GM12892 (cell line): ENCODE measurements around the gene RRBP1.

Experiments used
- DNase-seq: peaks from one replicate; pipeline ENCODE4 v3.0.0; 2011; ENCODE audit not compliant: insufficient read length
- FAIRE-seq: peaks from 2 replicates; lab custom pipeline; 2011; peaks lifted over from hg19 to GRCh38; lab: Jason Lieb, UNC
- POLR2A ChIP-seq: IDR thresholded peaks from 2 replicates; pipeline ENCODE4 v1.6.1; 2011; ENCODE audit warnings: low read depth, low read length, control low read depth
- POLR2AphosphoS5 ChIP-seq: IDR thresholded peaks from 2 replicates; pipeline ENCODE4 v1.6.1; 2011; ENCODE audit warnings: low read depth, low read length, control low read depth
- TAF1 ChIP-seq: IDR thresholded peaks from 2 replicates; pipeline ENCODE4 v1.6.1; 2011; ENCODE audit warnings: low read depth, mild to moderate bottlenecking, control low read depth, low read length, borderline replicate concordance

The RRBP1 gene

DNA sequence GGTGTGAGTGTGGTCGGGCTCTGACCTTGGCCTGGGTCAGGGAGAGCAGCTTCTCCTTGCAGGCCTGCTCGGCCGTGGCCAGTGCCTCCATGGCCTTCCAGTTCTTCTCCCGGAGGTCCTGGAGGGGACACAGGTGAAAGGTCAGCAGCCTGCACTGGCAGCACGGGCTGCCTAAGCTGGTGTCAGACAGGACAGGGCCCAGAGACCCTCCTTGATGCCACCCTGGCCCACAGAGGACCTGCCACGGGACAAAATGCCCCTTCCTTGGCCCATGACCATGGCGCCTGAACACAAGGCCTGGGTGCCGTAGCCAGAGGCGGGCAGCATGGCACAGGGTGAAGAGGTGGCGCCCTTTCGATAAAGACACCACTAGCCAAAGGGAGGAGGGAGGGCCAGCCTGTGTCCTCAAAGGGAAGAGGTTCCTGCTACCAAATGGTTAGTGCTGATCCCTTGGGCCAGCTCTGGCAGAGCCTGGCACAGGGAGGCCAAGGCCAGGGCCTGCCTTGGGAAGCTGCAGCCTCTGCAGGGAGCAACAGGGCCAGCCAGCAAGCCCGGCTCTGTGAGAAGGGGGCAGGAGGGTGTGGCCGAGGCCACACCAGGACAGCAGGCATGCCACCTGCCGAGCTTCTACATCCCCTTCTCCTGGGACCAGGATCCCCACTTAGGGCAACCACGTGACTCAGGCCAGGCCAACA, 57.3 kb downstream of the RRBP1 start:
- no peak for TF ChIP-seq TAF1
- TF ChIP-seq POLR2AphosphoS5 = no peak
- TF ChIP-seq POLR2A = no peak
- DNase-seq (peak; percentile 34), FAIRE-seq (no peak)

DNA sequence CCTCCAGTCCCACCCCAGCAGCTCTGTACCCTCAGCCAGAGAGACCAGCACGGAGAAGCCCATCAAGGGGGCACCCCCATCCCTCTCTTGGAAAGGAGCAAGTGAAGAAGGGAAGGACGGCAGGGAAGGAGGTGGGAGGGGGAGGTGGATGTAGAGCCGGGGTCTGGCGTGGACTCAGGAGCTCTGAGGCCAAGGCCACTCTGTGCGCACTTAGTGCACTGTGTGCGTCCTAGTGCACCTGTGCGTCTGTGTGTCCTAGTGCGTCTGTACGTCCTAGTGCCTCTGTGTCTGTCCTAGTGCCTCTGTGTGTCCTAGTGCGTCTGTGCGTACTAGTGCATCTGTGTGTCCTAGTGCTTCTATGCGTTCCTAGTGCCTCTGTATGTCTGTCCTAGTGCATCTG, 58.0 kb downstream of the RRBP1 start:
- peak; percentile 12 for DNase-seq

DNA sequence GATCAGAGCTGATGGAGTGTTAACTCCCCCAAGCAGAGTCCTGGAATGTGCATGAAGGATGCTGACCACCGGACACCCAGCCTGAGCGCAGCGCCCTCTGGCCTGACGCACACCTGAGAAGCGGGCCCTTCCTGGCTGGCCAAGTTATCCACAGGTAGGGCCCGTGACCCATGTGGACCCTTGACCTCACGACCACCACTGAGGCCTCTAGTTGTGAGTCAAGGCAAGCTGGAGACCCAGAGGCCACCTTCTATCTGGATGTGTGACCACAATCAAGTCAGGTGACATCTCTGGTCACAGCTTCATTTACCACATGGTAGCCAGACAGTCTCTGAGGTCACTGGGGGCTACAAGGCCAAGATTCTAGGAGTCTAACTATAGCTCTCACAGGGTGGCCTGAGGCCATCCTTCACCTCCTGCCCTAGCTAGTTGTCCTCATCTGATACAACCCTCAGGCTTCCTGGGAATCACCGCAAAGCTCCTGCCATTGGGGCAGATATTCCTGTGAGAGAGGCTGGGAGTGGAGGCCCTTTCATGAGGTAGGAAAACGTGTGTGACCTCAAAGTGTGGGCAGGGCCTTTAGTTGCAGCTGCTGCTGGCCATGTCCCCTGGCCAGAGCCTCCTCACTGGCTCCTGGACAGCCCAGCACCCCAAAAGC, 59.1 kb downstream of the RRBP1 start:
- no peak for FAIRE-seq
- DNase-seq = peak; percentile 25
- TF ChIP-seq POLR2AphosphoS5 (no peak), TAF1 (no peak), POLR2A (no peak)

More for the DNA sequence above, 58.0 kb downstream of the RRBP1 start:
- TF ChIP-seq POLR2A (no peak), TAF1 (no peak), POLR2AphosphoS5 (no peak)
- FAIRE-seq = no peak

DNA sequence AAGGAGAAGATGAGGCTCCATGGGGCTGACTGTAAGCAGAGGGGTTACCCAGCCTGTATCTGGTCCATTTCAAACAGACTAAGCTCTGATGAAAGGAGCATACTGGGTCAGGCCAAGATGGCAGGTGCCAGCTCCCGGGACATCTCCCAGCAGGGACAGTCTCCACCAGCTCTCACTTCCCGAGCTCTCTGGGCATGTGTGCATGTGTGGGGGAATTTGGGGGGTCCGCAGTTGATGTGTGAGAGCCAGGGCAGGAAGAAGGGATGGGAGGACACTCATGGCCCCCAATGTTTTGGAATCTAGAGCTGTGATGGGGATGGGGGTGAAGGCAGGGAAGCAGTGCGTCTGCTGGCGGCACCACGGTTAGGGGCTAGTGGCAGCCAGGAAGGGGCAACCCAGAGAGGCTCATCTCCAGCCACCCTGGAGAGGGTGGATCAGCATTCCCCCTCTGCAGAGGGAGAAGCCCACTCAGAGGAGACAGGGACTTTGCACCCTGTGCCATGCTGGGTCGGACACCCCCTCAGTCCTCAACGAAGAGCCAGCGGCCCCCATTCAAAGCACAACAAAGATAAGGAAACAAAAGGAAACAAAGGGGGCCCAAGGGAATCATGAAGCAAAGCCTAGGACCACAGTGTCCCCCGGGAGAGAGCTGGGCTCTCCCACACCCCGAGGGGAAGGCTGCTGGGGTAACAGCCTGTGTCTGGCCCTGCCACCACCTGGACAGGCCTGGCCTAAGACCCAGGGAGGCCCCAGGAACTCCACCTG, 59.8 kb downstream of the RRBP1 start:
- DNase-seq = peak; percentile 4
- FAIRE-seq = no peak
- TF ChIP-seq POLR2AphosphoS5 = no peak
- no peak for TF ChIP-seq TAF1
- TF ChIP-seq POLR2A = no peak

DNA sequence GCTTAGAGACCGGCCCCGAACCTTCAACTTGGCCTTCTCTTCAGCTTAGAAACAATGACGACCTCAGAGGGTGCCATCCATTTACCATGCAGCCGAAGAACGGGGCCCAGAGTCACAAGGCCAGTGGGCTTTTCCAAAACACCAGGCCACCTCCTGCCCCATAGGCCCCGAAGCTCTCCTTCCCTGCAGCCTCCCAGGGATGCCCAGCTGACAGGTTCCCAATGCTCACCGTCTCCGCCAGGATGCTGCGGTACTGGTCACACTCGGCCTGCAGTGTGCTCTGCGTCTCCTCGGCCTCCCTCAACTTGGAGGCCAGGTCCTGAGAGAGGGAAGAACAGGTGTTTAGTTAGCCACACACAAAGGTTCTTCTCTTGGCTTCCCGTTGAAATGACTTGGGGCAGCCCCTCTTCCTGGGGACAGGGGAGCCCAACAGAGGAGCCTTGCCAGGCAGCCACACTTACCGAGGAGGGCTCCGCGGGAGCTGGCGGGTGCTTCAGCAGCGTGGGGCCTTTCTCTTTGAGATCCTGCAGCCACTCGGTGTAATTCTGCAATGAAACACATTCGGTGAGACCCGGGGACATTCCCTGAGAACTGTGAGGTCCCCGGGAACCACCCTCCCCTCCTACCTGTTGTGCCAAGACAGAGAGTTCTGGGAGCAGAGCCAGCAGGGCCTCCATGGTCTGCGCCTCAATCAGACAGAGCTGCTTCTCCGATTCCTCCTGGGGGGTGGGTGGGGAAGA, 60.6 kb downstream of the RRBP1 start:
- no peak for TF ChIP-seq POLR2AphosphoS5
- TF ChIP-seq TAF1 = no peak
- TF ChIP-seq POLR2A = no peak
- DNase-seq (peak; percentile 12), FAIRE-seq (no peak)

DNA sequence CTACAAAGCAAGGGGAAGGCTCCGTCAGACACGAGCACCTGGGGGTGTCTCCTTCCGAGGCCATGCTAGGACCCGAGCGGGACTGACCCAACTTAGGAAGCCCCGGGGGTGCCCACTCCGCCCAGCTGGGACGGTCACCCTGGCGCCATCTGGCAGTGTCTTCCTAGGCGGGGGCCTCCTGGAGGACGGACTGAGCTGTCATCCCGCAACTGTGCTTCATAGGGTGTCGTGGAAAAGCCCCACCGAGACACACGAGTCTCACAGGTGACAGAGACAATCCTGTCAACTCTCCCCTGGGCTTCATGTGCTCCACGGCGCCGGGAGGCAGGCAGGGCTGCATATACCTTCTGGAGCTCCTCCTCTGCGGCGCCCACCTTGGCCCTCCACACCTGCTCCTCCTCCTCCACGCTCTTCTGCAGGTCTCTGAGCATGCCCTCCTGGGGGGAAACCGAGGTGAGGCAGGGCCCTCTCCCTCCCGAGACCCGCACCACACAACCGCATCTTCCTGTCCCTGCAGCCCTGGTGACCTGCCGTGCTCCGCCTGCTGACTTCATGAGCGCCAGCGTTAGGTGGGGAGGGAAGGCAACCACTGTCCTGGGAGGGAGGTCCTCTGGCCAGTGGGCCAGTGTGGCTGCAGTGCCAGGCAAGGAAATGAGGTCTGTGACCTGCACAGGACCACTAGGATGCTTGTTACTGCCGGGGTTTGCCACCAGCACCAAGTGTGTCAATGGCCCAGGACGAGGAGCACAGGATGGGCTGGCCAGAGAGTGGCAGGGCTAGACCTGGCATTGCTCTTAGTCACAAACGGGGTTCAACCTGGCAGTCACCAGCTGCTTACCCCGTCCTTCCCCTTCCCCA, 61.4 kb downstream of the RRBP1 start:
- peak; percentile 14 for DNase-seq
- no peak for FAIRE-seq
- TF ChIP-seq POLR2AphosphoS5 (no peak), POLR2A (no peak), TAF1 (no peak)

DNA sequence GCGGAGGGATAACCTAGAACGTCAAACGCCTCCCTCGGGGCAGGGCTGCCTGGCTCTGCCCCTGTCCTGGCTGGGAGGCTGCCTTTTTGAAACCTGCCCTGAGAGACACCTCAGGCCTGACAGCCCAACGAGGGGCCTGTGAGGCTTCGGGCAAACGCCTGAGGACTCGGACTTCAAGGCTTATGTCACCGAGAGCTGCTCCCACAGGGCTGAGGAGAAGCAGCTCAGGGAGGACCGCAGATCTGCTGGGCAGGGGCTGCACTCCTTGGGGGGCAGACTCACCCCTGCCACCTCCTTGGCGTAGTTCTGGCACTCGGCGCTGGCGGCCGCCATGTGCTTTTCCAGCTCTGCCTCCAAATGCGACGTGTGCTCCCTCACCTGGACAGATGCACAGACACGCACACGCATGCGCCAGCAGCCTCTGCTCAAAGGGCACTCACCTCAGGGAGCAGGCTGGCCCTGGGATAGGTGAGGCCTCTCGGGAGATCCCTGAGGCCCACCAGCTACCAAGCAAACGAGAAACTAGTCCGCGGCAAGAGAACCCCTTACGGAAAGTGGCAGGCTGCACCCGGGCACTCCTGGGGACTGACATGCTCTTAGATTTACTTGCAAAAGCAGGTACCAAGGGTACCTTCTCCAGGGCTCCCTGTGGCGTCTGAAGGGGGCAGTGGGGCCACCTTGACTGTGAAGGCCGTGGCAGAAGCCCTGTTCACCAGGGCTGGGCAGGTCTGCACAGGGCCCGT, 62.5 kb downstream of the RRBP1 start:
- no peak for FAIRE-seq
- TF ChIP-seq POLR2AphosphoS5 (no peak), POLR2A (no peak), TAF1 (no peak)
- peak; percentile 15 for DNase-seq

DNA sequence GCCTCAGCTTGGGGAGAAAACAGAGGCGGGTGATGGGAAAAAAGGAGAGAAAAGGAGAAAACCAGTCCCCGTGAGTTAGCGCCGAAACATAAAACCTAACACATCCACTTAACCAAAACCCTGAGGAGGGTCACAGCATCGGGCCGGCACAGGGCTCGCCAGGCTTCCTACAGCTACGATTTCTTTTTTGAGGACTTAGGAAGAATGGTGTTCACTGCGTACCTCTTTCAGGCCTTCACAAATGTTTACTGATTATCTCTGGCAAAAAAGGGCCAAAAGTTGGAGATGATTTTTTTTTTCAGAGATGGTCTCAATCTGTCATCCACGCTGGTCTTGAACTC, 63.4 kb downstream of the RRBP1 start:
- FAIRE-seq = no peak
- TF ChIP-seq POLR2A = no peak
- no peak for TF ChIP-seq TAF1
- TF ChIP-seq POLR2AphosphoS5 = no peak
- DNase-seq = no peak

DNA sequence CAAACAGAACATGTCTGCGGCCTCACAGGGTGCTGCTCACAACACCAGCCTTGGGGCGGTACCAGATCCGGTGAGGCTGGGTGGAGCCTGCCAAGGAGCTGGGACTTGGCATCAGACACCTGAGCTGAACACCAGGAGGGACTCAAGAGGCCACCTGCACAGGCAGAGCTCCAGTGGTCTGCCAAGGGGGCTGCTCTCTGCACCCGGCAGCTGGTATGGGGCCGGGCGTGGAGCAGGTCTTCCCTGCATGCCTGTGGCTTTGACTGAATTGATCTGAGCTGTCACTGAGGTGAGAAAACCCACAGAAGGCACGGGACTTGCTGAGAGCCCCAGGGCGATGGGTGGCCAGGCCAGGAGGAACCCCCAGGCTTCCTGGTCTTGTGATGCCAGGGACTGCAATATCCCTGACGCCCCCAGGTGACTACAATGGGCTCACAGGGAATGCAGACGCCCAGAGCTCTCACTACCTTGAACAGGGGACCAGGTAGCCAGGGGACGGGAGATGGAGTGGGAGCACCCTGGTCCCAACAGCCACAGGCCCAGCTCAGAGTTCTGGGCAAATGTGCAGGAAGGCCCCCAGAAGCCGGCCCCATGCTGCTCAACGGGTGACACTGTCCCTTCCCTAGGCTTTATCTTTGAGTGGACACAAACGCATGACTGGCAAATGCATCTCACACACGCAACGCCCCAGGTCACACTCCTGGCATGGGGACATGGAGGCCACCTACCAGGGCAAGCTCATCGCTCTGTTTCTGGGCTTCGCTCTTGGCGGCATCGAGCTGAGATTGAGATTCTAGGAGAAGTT, 64.0 kb downstream of the RRBP1 start:
- no peak for TF ChIP-seq POLR2A
- no peak for TF ChIP-seq POLR2AphosphoS5
- FAIRE-seq = no peak
- DNase-seq = peak; percentile 5
